Testis (tissue), 2 donors: ENCODE measurements around the gene ACBD5.

Experiments used
- POLR2A ChIP-seq: fragments of 450-650 bp; IDR thresholded peaks from one replicate; pipeline ENCODE4 v1.6.1; 2017; ENCODE audit warnings: antibody characterized with exemption, mild to moderate bottlenecking, moderate library complexity
- TF ChIP-seq, protein P1 (sequence below), 3 experiments: fragments of 450-650 bp in 2 of 3; fragments of 200-600 bp in 1 of 3; sonication (generic) in 1 of 3; IDR thresholded peaks; one replicate each; pipeline ENCODE4 v1.5.1; 2016 to 2019; ENCODE audit warnings: antibody characterized with exemption in 3 of 3, mild to moderate bottlenecking in 2 of 3, moderate library complexity in 1 of 3

DNA sequence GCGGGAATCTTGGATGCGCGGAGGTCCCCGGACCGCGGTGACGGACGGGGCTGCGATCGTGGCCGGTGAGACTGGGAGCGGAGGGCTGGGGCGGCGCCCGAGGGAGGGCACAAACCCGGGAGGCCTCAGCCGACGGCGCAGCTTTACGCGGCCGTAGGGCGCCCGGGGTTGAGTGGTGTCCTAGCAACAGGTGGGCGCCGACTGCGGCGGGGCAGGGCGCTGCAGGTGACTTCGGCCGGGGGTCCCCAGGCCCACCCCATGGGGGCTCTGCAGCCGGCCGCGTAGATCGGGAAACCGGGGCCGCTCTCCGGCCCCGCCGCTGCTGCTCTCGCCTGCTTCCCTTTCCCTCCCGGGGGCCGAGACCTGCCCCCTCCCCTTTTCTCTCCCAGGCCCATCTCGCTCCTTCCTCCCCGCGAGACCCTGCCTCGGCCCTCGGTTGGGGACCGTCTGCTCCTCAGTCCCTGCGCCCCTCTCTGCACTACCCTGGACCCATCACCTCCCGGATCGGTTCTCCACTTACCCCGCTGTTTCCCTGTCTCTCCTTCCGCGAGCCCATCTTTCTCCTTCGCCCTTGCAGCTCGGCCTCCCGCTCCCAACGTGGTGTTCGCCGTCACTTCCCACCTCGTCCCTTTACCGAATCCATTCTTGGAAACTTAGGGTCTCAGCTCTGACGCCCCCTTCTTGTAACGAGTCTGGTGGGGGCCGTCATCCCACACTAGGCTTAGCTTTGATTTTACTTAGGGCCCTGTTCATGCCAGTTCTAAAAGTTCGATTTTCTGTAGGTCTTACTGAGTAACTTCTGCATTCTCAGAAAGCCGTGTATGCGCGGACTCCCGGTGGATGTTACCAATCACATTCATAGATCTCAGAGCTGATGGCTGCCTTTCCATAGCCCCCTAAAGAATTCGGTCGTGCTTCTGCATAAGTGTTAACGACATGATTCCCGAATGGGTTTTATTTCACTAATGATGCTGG, 18.5 kb upstream of the ACBD5 start:
- TF ChIP-seq, protein P1, sequence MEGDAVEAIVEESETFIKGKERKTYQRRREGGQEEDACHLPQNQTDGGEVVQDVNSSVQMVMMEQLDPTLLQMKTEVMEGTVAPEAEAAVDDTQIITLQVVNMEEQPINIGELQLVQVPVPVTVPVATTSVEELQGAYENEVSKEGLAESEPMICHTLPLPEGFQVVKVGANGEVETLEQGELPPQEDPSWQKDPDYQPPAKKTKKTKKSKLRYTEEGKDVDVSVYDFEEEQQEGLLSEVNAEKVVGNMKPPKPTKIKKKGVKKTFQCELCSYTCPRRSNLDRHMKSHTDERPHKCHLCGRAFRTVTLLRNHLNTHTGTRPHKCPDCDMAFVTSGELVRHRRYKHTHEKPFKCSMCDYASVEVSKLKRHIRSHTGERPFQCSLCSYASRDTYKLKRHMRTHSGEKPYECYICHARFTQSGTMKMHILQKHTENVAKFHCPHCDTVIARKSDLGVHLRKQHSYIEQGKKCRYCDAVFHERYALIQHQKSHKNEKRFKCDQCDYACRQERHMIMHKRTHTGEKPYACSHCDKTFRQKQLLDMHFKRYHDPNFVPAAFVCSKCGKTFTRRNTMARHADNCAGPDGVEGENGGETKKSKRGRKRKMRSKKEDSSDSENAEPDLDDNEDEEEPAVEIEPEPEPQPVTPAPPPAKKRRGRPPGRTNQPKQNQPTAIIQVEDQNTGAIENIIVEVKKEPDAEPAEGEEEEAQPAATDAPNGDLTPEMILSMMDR (IDR thresholded peaks at IDR 0.05), result no peak
- TF ChIP-seq POLR2A, result no peak
